ENCODE data around the gene NIBAN1.

- TF ChIP-seq CTCF (IDR thresholded peaks at IDR 0.05; ENCODE audit: insufficient read depth, low read length, poor library complexity, severe bottlenecking), result no peak
- no peak for TF ChIP-seq EZH2phosphoT487 (conservative IDR thresholded peaks at IDR 0.05; ENCODE audit: low read length)
These were observed 32.6 kb downstream of the NIBAN1 start for GRCh38 chr1:184941735-184942134.

All from SU-DHL-6 (cell line).